ENCODE measurements around the gene SEC24A.

DNA sequence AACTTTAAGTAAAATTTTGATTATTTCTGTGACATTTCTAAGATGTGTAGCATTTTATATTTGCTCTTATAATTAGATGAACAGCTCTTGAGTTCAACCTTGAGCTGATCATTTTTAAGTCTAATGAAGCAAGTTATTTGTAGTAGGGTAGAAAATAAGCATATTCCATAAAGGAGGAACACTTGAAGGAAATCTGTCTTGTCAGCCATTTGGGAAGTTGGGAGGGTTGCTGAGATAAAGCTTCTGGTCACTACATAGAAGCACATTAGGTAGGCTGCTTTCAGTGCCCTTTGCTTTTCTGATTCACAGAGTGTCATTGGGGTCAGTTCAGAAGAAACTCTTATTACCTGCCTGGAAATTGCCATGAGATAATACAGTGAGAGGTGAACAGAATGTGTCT lies 44.1 kb downstream of the SEC24A start:
- TF ChIP-seq, protein P1, sequence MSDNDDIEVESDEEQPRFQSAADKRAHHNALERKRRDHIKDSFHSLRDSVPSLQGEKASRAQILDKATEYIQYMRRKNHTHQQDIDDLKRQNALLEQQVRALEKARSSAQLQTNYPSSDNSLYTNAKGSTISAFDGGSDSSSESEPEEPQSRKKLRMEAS (IDR thresholded peaks at IDR 0.05): no peak
- TF ChIP-seq YY1 (IDR thresholded peaks at IDR 0.05; ENCODE audit: low read depth): no peak
- TF ChIP-seq, protein P2, sequence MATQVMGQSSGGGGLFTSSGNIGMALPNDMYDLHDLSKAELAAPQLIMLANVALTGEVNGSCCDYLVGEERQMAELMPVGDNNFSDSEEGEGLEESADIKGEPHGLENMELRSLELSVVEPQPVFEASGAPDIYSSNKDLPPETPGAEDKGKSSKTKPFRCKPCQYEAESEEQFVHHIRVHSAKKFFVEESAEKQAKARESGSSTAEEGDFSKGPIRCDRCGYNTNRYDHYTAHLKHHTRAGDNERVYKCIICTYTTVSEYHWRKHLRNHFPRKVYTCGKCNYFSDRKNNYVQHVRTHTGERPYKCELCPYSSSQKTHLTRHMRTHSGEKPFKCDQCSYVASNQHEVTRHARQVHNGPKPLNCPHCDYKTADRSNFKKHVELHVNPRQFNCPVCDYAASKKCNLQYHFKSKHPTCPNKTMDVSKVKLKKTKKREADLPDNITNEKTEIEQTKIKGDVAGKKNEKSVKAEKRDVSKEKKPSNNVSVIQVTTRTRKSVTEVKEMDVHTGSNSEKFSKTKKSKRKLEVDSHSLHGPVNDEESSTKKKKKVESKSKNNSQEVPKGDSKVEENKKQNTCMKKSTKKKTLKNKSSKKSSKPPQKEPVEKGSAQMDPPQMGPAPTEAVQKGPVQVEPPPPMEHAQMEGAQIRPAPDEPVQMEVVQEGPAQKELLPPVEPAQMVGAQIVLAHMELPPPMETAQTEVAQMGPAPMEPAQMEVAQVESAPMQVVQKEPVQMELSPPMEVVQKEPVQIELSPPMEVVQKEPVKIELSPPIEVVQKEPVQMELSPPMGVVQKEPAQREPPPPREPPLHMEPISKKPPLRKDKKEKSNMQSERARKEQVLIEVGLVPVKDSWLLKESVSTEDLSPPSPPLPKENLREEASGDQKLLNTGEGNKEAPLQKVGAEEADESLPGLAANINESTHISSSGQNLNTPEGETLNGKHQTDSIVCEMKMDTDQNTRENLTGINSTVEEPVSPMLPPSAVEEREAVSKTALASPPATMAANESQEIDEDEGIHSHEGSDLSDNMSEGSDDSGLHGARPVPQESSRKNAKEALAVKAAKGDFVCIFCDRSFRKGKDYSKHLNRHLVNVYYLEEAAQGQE (IDR thresholded peaks at IDR 0.05; ENCODE audit: low read depth): no peak
- TF ChIP-seq EP300 (IDR thresholded peaks at IDR 0.05; ENCODE audit: borderline replicate concordance): no peak
- no peak for TF ChIP-seq TAF1 (IDR thresholded peaks at IDR 0.05; ENCODE audit: low read depth)
- no peak for TF ChIP-seq ZBTB7A (IDR thresholded peaks at IDR 0.05; ENCODE audit: low read depth)
- TF ChIP-seq NFIC (IDR thresholded peaks at IDR 0.05): no peak
